ENCODE results near the gene DCP1B.

DNA sequence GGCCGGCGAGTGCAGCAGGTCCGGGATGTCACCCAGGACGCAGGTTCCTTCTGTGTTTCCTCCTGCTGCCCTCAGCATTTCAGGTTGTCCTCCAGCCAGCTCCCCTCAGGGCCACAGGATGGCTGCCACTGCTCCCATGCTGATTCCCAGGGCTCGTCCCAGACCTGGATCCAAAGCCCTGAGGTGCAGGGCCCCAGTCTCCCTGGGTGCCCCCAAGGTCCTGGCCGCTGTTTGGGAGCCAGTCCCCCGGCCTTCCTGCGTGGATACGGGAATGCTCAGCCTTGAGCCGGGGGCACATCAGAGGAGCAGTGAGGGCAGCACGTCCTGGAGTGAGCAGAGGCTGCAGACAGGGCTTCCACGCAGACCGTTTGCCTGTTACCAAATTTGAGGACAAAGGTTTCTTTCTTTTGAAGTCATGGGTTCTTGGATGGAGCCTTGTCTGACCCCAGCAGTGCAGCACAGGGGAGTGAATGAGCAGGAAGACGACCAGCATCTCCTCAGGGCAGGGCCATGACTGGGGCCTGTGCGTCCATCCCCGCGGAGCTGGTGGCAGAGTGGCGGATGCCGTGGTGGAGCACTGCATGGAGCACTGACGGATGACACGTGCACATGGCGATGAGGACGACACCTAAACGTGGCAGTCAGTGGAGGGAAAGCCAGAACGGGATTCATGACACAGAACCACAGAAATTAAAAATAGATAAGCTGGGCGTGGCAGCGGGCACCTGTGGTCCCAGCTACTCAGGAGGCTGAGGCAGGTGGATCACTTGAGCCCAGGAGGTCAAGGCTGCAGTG is 73.3 kb downstream of the DCP1B start:
- TF ChIP-seq, protein P1, sequence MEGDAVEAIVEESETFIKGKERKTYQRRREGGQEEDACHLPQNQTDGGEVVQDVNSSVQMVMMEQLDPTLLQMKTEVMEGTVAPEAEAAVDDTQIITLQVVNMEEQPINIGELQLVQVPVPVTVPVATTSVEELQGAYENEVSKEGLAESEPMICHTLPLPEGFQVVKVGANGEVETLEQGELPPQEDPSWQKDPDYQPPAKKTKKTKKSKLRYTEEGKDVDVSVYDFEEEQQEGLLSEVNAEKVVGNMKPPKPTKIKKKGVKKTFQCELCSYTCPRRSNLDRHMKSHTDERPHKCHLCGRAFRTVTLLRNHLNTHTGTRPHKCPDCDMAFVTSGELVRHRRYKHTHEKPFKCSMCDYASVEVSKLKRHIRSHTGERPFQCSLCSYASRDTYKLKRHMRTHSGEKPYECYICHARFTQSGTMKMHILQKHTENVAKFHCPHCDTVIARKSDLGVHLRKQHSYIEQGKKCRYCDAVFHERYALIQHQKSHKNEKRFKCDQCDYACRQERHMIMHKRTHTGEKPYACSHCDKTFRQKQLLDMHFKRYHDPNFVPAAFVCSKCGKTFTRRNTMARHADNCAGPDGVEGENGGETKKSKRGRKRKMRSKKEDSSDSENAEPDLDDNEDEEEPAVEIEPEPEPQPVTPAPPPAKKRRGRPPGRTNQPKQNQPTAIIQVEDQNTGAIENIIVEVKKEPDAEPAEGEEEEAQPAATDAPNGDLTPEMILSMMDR (IDR thresholded peaks at IDR 0.05; ENCODE audit: low read depth, low read length), result no peak
- TF ChIP-seq EZH2phosphoT487 (IDR thresholded peaks at IDR 0.05; ENCODE audit: low read depth), result no peak
